GM19463 (cell line): Measurements from ENCODE around the gene ASMTL.
"Not testable (repeated sequence)": the region's sequence is repeated elsewhere in the genome, so short reads cannot be mapped to it uniquely, and the experiment has no call there.

Source experiments
- ATAC-seq: cut with Tn5 transposase; IDR thresholded peaks from one replicate; pipeline ENCODE4 v1.9.1; 2021; ENCODE audit warnings: mild to moderate bottlenecking, moderate library complexity; ENCODE audit not compliant: unreplicated experiment

The ASMTL gene

GRCh38 chrX:1411326-1411725 lies 41.4 kb downstream of the ASMTL start:
- ATAC-seq, result no peak

GRCh38 chrX:1407035-1407434 lies 45.7 kb downstream of the ASMTL start:
- no peak for ATAC-seq

GRCh38 chrX:1405769-1406168 lies 46.9 kb downstream of the ASMTL start:
- not testable (repeated sequence) for ATAC-seq

- not testable (repeated sequence) for ATAC-seq
These were observed 48.8 kb downstream of the ASMTL start for GRCh38 chrX:1403867-1404266.

GRCh38 chrX:1403228-1403627 lies 49.5 kb downstream of the ASMTL start:
- no peak for ATAC-seq

- no peak for ATAC-seq
These were observed 50.9 kb downstream of the ASMTL start for GRCh38 chrX:1401611-1402430.

- no peak for ATAC-seq
These were observed 51.8 kb downstream of the ASMTL start for GRCh38 chrX:1400742-1401471.

DNA sequence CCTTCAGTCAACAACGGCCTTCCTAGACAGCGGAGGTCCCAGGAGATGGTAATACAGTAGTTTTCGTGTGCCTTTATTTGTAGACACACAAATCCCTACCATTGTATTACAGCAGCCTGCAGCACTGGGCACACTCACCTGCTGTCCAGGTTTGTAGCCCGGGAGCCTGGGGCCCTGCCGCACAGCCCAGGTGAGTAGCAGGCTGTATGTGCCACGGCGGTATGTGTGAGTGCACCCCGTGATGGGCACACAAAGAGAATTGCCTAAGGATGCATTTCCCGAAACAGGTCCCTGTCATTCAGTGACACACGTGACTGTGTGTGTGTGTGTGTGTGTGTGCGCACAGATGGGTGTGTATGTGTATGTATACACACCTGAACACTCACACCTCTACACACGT lies 52.7 kb downstream of the ASMTL start:
- ATAC-seq, result no peak

- no peak for ATAC-seq
These were observed 54.0 kb downstream of the ASMTL start for GRCh38 chrX:1398431-1399340.

GRCh38 chrX:1397441-1398270 lies 55.1 kb downstream of the ASMTL start:
- no peak for ATAC-seq

DNA sequence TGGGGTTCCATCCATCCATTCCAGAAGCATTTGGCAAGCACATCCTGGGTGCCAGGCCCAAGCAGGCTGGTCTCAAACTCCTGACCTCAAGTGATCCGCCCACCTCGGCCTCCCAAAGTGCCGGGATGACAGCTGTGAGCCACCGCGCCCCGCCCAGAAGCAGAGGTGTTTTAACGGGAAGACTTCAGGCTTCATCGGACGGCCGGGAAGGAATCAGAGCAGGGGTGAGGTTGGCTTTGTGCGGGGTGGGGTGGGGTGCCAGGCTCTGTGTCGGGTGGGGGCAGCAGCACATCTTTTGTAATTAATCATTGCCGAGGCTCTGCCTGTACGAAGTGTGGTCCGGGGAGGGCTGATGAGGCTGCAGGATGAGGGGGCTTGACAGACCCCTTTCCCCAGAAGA lies 55.7 kb downstream of the ASMTL start:
- ATAC-seq, result no peak

- no peak for ATAC-seq
These were observed 57.0 kb downstream of the ASMTL start for GRCh38 chrX:1395646-1396216.

DNA sequence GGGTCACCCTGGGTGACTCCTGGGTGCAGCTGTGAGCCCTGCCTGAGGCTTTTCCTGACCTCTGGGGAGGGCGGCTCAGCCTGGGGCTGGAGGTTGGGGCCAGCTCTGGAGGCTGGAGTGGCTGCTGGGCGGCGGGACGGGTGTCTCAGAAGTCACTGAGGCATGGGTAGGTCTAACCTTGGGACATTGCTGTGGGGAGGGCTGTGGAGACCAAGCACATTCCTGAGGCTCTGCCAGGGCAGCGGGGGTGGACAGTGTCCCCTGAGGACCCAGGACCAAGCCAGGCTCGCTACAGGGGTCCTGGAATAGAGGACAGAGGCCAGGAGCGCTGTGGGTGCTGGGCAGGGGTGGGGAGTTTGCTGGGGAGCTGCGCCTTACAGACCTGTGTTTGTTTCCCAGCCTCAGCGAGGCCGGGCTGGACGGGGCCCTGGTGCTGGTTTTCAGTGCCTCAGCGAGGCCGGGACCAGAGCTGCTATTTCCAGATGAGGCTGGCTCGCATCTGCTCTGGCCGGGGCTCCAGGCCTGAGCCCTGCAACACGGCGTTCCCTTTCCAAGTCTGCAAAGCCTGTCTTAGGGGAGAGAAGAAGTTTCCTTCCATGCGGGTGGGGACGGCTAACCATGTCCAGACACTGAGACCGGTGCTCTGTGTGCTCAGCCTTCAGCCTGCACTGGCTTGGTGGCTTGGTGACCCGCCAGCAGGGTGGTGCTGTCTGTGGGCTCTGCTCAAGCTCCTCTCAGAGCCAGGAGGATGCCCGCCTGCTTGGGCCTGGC lies 57.8 kb downstream of the ASMTL start:
- ATAC-seq, result no peak

DNA sequence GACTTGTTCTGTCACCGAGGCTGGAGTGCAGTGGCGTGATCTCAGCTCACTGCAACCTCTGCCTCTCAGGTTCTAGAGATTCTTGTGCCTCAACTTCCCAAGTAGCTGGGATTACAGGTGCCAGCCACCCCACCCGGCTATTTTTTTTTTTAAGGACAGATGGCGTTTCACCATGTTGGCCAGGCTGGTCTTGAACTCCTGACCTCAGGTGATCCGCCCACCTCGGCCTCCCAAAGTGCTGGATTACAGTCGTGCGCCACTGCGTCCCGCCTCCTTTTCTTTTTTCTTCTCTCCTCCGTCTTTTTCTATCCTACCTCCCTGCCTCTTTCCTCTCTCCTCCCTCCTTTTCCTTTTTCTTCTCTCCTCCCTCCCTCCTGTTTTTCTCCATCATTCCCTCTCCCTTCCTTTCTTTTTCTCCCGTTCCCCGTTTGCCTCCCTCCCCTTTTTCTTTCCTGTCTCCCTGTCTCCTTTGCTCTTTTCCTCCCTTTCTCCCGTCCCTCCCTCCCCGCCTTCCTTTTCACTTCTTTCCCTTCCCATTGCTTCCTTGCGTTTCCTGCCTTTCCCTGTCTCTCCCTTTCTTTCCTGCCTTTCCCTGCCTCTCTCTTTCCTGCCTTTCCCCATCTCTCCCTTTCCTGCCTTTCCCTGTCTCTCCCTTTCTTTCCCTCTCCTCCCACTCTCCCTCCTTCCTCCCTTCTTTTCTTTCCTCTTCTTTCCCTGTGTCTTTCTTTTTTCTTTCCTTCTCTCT lies 58.7 kb downstream of the ASMTL start:
- ATAC-seq, result no peak

- peak; percentile 20 for ATAC-seq
These were observed 60.2 kb downstream of the ASMTL start for GRCh38 chrX:1392376-1393068.

- peak; percentile 93 for ATAC-seq
These were observed 60.9 kb downstream of the ASMTL start, which contains the start of gene SLC25A6 for GRCh38 chrX:1391707-1392375. Gene SLC25A6 (minus strand): TSS chrX:1392113. CDS start chrX:1392009, 104 bp downstream.

DNA sequence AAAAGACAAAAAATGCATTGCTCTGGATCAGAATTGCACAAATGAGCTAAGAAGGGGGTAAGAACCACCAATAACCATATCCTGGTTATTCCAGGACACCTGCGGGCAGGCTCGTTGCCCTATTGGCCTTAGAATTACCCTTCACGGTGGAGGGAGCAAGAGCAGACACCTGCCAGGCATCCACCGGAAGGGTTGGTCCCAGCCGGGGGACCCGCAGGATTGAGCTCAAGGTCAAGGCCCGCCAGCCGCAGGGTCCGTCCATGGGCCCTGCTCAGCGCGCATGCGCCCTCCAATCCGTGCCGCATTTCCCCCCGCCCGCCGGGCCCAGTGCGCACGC lies 61.4 kb downstream of the ASMTL start:
- ATAC-seq, result no peak
